OCI-LY1 (cell line): ENCODE results near the gene CTRL.

Source experiments
- EZH2 ChIP-seq: fragments of 200-600 bp; sonication (generic), shearing (Covaris generic); IDR thresholded peaks from 2 replicates; pipeline ENCODE4 v1.8.0; 2017; ENCODE audit warnings: borderline replicate concordance, mixed run types, mild to moderate bottlenecking, antibody characterized with exemption, low read length, moderate library complexity, mixed read lengths
- TF ChIP-seq, protein P1 (sequence below): fragments of 200-600 bp; sonication (generic), shearing (Covaris generic); IDR thresholded peaks from 2 replicates; pipeline ENCODE4 v1.5.1; 2017; ENCODE audit warnings: mild to moderate bottlenecking, antibody characterized with exemption, low read length, moderate library complexity, mixed read lengths

DNA sequence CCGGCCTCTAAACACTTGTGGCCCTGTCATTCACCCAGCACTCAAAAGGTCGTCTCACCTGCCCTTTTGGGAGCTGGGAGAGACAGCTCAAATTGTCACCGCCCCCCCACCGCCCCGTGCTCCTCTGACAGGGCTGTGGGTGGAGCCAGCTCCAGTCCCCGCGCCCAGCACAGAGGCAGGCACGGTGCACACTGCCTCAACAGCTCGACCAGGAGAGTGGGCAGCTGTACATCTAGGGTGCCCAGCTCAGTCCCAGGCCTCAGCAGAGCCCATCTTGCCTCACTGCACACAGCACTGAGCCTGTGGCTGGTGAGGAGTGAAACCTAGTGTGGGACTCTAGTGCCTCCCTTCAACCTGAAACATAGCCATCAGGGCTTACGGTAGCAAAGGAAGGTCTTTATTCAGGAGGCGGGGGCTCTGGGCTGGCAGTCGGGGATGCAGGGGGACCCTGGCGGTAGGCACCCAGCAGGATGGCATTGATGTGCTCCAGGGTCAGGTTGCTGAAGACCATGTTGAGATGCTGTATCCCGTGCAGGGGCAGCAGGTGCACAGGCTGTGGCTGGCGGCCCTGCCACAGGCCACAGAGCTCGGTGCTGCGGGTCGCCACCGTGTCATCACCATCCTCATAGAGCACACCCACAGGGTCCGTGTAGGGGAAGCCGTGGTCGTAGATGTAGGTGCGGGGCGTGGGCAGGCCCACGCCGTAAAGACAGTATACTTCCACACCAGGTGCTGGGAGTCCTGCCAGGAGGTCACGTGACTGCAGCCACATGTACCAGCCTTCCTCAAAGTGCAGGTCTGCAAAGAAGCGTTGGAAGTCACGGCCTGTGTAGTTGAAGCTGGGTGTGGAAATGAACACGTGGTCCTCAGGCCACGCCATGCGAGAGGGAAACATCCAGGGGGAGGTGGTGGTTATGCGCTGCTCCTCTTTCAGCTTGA, 8.1 kb upstream of the CTRL start:
- TF ChIP-seq, protein P1, sequence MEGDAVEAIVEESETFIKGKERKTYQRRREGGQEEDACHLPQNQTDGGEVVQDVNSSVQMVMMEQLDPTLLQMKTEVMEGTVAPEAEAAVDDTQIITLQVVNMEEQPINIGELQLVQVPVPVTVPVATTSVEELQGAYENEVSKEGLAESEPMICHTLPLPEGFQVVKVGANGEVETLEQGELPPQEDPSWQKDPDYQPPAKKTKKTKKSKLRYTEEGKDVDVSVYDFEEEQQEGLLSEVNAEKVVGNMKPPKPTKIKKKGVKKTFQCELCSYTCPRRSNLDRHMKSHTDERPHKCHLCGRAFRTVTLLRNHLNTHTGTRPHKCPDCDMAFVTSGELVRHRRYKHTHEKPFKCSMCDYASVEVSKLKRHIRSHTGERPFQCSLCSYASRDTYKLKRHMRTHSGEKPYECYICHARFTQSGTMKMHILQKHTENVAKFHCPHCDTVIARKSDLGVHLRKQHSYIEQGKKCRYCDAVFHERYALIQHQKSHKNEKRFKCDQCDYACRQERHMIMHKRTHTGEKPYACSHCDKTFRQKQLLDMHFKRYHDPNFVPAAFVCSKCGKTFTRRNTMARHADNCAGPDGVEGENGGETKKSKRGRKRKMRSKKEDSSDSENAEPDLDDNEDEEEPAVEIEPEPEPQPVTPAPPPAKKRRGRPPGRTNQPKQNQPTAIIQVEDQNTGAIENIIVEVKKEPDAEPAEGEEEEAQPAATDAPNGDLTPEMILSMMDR, result no peak
- TF ChIP-seq EZH2, result no peak
